ENCODE results near the gene TXNRD2. TPM values are rescaled to one million over a fixed set of nuclear protein-coding genes. Genes with fewer than 3 reads are reported as not detected.

The TXNRD2 gene
- total RNA-seq, 4 donors from 2014 or later = 34.8 to 40.6 (median 37.8) TPM

DNA sequence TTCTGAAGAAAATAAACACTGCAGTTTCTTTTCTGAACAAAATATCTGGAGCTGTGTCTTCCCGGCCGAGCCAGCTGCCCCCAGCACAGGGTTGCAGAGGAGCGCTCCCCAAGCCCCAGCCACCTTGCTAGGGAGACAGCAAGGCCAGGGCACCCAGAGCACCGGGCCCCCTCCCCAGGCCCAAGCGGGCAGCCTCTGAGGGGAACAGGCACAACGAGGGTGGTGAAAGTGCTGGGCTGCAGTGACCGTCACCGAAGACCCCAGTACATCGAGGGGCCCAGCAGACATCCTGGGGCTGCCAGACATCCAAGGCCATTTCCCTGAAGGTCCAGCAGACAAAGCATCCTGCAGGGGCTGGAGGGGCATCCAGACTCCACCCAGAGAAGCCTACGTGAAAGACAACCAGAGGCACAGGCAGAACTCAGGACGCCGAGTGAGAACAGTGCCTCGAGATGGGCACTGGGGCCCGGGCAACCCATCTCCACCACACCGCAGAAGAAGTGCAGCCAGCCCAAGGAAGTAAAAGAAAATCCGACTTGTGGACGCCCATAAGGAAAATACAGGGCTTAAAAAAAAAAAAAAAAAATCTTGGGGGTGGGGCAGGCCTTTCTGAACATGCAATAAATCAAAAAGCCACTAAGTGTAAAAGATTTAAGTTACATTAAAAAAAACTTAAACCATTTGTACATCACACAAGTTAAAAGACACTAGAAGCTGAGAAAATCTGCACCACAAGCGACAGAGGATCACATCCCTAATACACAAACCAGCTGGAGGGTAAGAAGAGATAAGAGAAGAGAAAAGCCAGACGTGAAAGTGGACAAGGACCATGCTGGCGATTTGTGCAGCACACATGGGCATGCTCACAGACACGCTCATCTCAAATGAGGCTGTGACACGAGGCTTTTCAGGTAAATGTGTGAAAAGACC, 36.0 kb downstream of the TXNRD2 start:
- Histone ChIP-seq H3K4me3 (no peak overlapping the region), H3K27ac (no peak overlapping the region), H3K27me3 (no peaks in the 10 kb centered on the region), H3K9me3 (no peaks in the 10 kb centered on the region), H3K36me3 (peaks cover 0 to 72% (median 0%) of the 10 kb centered on the region in 3 donors), H3K4me1 (peaks cover 0 to 3% (median 0%) of the 10 kb centered on the region in 4 donors)
- WGBS, 2 donors = 76 to 79% methylated on average over 21 to 22 of the region's 22 CpGs
- TF ChIP-seq POLR2A (IDR thresholded peaks at IDR 0.05) = no peak
- TF ChIP-seq EP300 (IDR thresholded peaks at IDR 0.05) = no peak
- no peak for TF ChIP-seq CTCF (IDR thresholded peaks at IDR 0.05)
- DNase-seq (ENCODE audit: low spot score in 2 of 2) = no peak

- 73 to 77% methylated on average over 7 of the region's 7 CpGs for WGBS, 2 donors
- no peak for DNase-seq (ENCODE audit: low spot score in 2 of 2)
- Histone ChIP-seq H3K4me3 (no peak overlapping the region), H3K4me1 (peaks cover 0 to 1% (median 0%) of the 10 kb centered on the region in 4 donors), H3K36me3 (peaks cover 0 to 69% (median 0%) of the 10 kb centered on the region in 3 donors), H3K9me3 (no peaks in the 10 kb centered on the region), H3K27me3 (no peaks in the 10 kb centered on the region), H3K27ac (no peak overlapping the region)
- TF ChIP-seq CTCF (IDR thresholded peaks at IDR 0.05) (no peak), POLR2A (IDR thresholded peaks at IDR 0.05) (no peak), EP300 (IDR thresholded peaks at IDR 0.05) (no peak)
Observed at GRCh38 chr22:19904935-19905334, 36.7 kb downstream of the TXNRD2 start.

DNA sequence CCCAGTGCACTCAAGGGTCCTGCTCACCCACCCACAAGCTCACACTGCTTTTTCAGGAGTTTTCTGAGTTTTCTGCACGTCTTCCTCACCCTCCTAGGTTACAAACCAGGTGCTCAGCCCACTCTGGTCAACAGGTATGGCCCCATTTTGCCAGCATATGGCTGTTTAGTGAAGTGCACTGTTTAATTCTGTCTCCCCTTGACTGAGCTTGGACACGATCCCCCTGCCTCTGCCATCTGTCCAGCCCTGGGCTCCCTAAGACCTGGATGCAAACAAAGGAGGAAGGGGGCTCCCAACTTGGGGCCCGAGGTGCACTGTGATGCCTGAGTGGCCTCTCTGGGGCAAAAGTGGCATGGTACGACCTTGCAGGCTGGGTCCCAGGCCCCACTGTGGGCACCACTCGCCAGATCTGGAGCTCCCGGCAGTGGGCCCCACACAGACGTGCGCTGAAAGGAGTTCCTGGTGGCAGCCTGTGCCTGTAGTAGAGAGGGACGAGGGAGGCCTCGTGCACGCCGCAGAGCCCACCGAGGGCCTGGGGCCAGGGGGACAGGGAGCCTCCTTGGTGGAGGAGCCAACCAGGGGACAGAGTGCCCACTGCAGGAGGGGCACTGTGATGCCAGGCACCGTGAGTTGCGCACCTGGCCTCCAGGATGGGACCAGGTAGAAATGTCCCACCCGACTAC, 37.3 kb downstream of the TXNRD2 start:
- no peaks in the 10 kb centered on the region for H3K9me3 ChIP-seq
- DNase-seq (ENCODE audit: low spot score in 2 of 2) = no peak
- 77 to 81% methylated on average over 11 to 16 of the region's 16 CpGs for WGBS, 2 donors
- no peaks in the 10 kb centered on the region for H3K4me1 ChIP-seq
- TF ChIP-seq CTCF (IDR thresholded peaks at IDR 0.05) = no peak
- TF ChIP-seq POLR2A (IDR thresholded peaks at IDR 0.05) = no peak
- no peak for TF ChIP-seq EP300 (IDR thresholded peaks at IDR 0.05)
- no peak overlapping the region for H3K27ac ChIP-seq
- no peaks in the 10 kb centered on the region for H3K27me3 ChIP-seq
- peaks cover 0 to 75% (median 0%) of the 10 kb centered on the region in 3 donors for H3K36me3 ChIP-seq
- H3K4me3 ChIP-seq = no peak overlapping the region

DNA sequence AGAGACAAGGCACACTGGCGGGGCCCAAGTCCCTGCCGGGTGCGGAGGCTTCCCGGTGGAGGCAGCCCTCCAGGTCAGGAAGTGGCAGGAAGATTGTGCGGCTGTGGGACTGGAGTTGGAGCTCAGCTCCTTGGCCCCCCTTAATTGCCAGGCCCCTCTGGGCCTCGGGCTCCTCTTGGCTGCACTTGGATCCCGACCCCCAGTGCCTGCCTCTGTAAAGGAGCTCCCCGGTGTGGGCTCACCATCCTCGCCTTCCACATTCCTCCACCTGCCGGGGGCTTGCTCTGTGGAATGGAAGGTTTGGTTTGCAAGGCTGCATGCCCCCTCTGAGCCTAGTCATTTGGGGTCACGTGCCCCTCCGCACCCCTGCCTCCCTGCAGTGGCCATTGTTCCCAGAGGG, 38.1 kb downstream of the TXNRD2 start:
- no peak for DNase-seq (ENCODE audit: low spot score in 2 of 2)
- TF ChIP-seq EP300 (IDR thresholded peaks at IDR 0.05) (no peak), CTCF (IDR thresholded peaks at IDR 0.05) (no peak), POLR2A (IDR thresholded peaks at IDR 0.05) (no peak)
- Histone ChIP-seq H3K27me3 (no peaks in the 10 kb centered on the region), H3K36me3 (peaks cover 0 to 83% (median 0%) of the 10 kb centered on the region in 3 donors), H3K9me3 (no peaks in the 10 kb centered on the region), H3K4me1 (no peaks in the 10 kb centered on the region), H3K27ac (no peak overlapping the region), H3K4me3 (no peak overlapping the region)
- 69 to 71% methylated on average over 10 to 12 of the region's 12 CpGs for WGBS, 2 donors

DNA sequence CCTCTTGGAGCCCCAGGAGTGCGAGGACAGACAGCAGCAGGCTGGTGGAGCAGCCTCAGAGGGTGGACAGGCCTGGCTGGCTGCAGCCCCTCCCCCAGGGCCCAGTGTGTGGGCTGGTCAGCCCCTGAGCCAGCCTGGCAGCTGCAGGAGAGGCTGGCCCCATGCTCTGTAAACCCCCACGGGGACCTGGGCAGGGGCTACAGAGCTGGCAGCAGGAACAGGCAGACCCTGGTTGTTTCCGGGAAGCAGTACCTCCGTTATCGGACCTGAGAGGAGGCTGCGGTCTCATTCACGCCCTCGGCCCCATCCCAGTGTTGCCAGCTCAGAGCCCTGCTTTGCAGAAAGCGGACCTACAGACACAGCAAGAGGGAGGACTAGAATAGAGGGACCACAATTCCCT, 38.6 kb downstream of the TXNRD2 start:
- WGBS, 2 donors = 76 to 87% methylated on average over 8 of the region's 9 CpGs
- Histone ChIP-seq H3K4me1 (no peaks in the 10 kb centered on the region), H3K4me3 (no peak overlapping the region), H3K36me3 (peaks cover 0 to 83% (median 0%) of the 10 kb centered on the region in 3 donors), H3K27me3 (no peaks in the 10 kb centered on the region), H3K27ac (no peak overlapping the region), H3K9me3 (no peaks in the 10 kb centered on the region)
- DNase-seq (ENCODE audit: low spot score in 2 of 2) = no peak
- TF ChIP-seq EP300 (IDR thresholded peaks at IDR 0.05) = no peak
- TF ChIP-seq POLR2A (IDR thresholded peaks at IDR 0.05) = no peak
- no peak for TF ChIP-seq CTCF (IDR thresholded peaks at IDR 0.05)

Data from tibial nerve (tissue), 4 donors.